ENCODE data around the gene EIF4A3. TPM values are rescaled to one million over a fixed set of nuclear protein-coding genes. Genes with fewer than 3 reads are reported as not detected.
"Not testable (repeated sequence)": the region's sequence is repeated elsewhere in the genome, so short reads cannot be mapped to it uniquely, and the experiment has no call there.

The EIF4A3 gene
- polyA plus RNA-seq, 1 experiment: 103 TPM

- ChIA-PET POLR2A (interaction anchor here (0.6 kb wide), 1 partner anchor 38 kb away, joined by 3 read pairs; no protein-coding TSS in a partner anchor), CTCF (no interaction called here)
- no peak overlapping the region for H3K4me3 ChIP-seq (ENCODE audit: low read depth, low read length)
- TF ChIP-seq CTCF (IDR thresholded peaks at IDR 0.05; ENCODE audit: low read depth, low read length): no peak
- H3K27me3 ChIP-seq (ENCODE audit: control insufficient read depth, insufficient read depth, low read length): peaks cover 4% of the 10 kb centered on the region
- H3K9me3 ChIP-seq (ENCODE audit: control insufficient read depth, insufficient read depth, low read length): no peaks in the 10 kb centered on the region
- no peak overlapping the region for H3K27ac ChIP-seq (ENCODE audit: low read depth, low read length)
- DNase-seq (ENCODE audit: low read depth, low spot score): no peak
Measured at GRCh38 chr17:80096561-80097021, 50.3 kb downstream of the EIF4A3 start.

- H3K27ac ChIP-seq (ENCODE audit: low read depth, low read length): no peak overlapping the region
- ChIA-PET CTCF (no interaction called here), POLR2A (no interaction called here)
- H3K4me3 ChIP-seq (ENCODE audit: low read depth, low read length): no peak overlapping the region
- no peaks in the 10 kb centered on the region for H3K9me3 ChIP-seq (ENCODE audit: control insufficient read depth, insufficient read depth, low read length)
- H3K27me3 ChIP-seq (ENCODE audit: control insufficient read depth, insufficient read depth, low read length): peaks cover 4% of the 10 kb centered on the region
- no peak for TF ChIP-seq CTCF (IDR thresholded peaks at IDR 0.05; ENCODE audit: low read depth, low read length)
- DNase-seq (ENCODE audit: low read depth, low spot score): no peak
Measured at GRCh38 chr17:80095844-80096475, 51.0 kb downstream of the EIF4A3 start.

GRCh38 chr17:80095038-80095843 is 51.7 kb downstream of the EIF4A3 start:
- TF ChIP-seq CTCF (IDR thresholded peaks at IDR 0.05; ENCODE audit: low read depth, low read length): no peak
- H3K27ac ChIP-seq (ENCODE audit: low read depth, low read length): no peak overlapping the region
- no peak for DNase-seq (ENCODE audit: low read depth, low spot score)
- ChIA-PET CTCF (no interaction called here), POLR2A (no interaction called here)
- H3K9me3 ChIP-seq (ENCODE audit: control insufficient read depth, insufficient read depth, low read length): no peaks in the 10 kb centered on the region
- H3K27me3 ChIP-seq (ENCODE audit: control insufficient read depth, insufficient read depth, low read length): peaks cover 4% of the 10 kb centered on the region
- no peak overlapping the region for H3K4me3 ChIP-seq (ENCODE audit: low read depth, low read length)

- peaks cover 5% of the 10 kb centered on the region; the same call in 1 of the 2 replicates for H3K9me3 ChIP-seq (ENCODE audit: control insufficient read depth, insufficient read depth, low read length)
- TF ChIP-seq CTCF (IDR thresholded peaks at IDR 0.05; ENCODE audit: low read depth, low read length): no peak
- H3K27ac ChIP-seq (ENCODE audit: low read depth, low read length): no peak overlapping the region
- ChIA-PET CTCF (interaction anchor here (1.7 to 3.1 kb wide), 2 partner anchors 9 to 10 kb away, joined by 7 to 19 read pairs; partner anchors contain the start of gene GAA), POLR2A (interaction anchor here (0.8 kb wide), 1 partner anchor 9 kb away, joined by 3 read pairs; the partner anchor contains the start of gene GAA)
- DNase-seq (ENCODE audit: low read depth, low spot score): no peak
- no peak overlapping the region for H3K4me3 ChIP-seq (ENCODE audit: low read depth, low read length)
- peaks cover 10% of the 10 kb centered on the region for H3K27me3 ChIP-seq (ENCODE audit: control insufficient read depth, insufficient read depth, low read length)
Measured at GRCh38 chr17:80092959-80093358, 54.0 kb downstream of the EIF4A3 start.

GRCh38 chr17:80091376-80091775 is 55.6 kb downstream of the EIF4A3 start:
- Histone ChIP-seq H3K27me3 (ENCODE audit: control insufficient read depth, insufficient read depth, low read length) (peaks cover 19% of the 10 kb centered on the region), H3K27ac (ENCODE audit: low read depth, low read length) (no peak overlapping the region), H3K9me3 (ENCODE audit: control insufficient read depth, insufficient read depth, low read length) (peaks cover 5% of the 10 kb centered on the region; the same call in 1 of the 2 replicates), H3K4me3 (ENCODE audit: low read depth, low read length) (no peak overlapping the region)
- DNase-seq (ENCODE audit: low read depth, low spot score): no peak
- POLR2A ChIA-PET: interaction anchor here (0.6 kb wide), 1 partner anchor 145 kb away, joined by 3 read pairs; no protein-coding TSS in a partner anchor
- no peak for TF ChIP-seq CTCF (IDR thresholded peaks at IDR 0.05; ENCODE audit: low read depth, low read length)
- CTCF ChIA-PET: interaction anchor here (1.7 to 3.1 kb wide), 2 partner anchors 9 to 10 kb away, joined by 7 to 19 read pairs; partner anchors contain the start of gene GAA

GRCh38 chr17:80090164-80090563 is 56.8 kb downstream of the EIF4A3 start:
- POLR2A ChIA-PET; H3K27ac ChIP-seq (ENCODE audit: low read depth, low read length); DNase-seq (ENCODE audit: low read depth, low spot score); CTCF ChIA-PET; H3K9me3 ChIP-seq (ENCODE audit: control insufficient read depth, insufficient read depth, low read length); H3K4me3 ChIP-seq (ENCODE audit: low read depth, low read length): not testable (repeated sequence)
- peaks cover 19% of the 10 kb centered on the region for H3K27me3 ChIP-seq (ENCODE audit: control insufficient read depth, insufficient read depth, low read length)
